Gastroesophageal sphincter (tissue), 4 donors: ENCODE data around the gene TMEM255B. TPM values are rescaled to one million over a fixed set of nuclear protein-coding genes. Genes with fewer than 3 reads are reported as not detected.

Experiments used
- ATAC-seq: fragments of 150-250 bp; one replicate; pipeline ENCODE4 v1.9.1; 2016; ENCODE audit warnings: mild to moderate bottlenecking, moderate library complexity
- H3K27ac ChIP-seq, 4 donors: fragments of 200-600 bp; sonication (generic) in 3 of 4; 1 replicate in 3 of 4; 2 replicates in 1 of 4; pipeline ENCODE4 v1.5.1; 2016 to 2019
- H3K27me3 ChIP-seq: fragments of 200-600 bp; sonication (generic); one replicate; pipeline ENCODE4 v1.5.1; 2019
- H3K36me3 ChIP-seq, 2 donors: fragments of 200-600 bp; sonication (generic); one replicate each; pipeline ENCODE4 v1.5.1; 2019; ENCODE audit warnings: control low read depth in 1 of 2
- H3K4me1 ChIP-seq, 3 donors: fragments of 200-600 bp; sonication (generic); 1 replicate in 2 of 3; 2 replicates in 1 of 3; pipeline ENCODE4 v1.5.1; 2016 to 2019; ENCODE audit warnings: control low read depth in 2 of 3
- H3K4me3 ChIP-seq, 2 donors: fragments of 200-600 bp; sonication (generic); one replicate each; pipeline ENCODE4 v1.5.1; 2019; ENCODE audit warnings: mild to moderate bottlenecking in 1 of 2, moderate library complexity in 1 of 2
- H3K9me3 ChIP-seq, 3 donors: fragments of 200-600 bp; sonication (generic); one replicate each; pipeline ENCODE4 v1.5.1; 2017 to 2019; ENCODE audit warnings: control low read depth in 2 of 3
- CTCF ChIP-seq, 4 experiments: fragments of 200-600 bp in 2 of 4; fragments of 450-650 bp in 2 of 4; sonication (generic) in 1 of 4; IDR thresholded peaks; one replicate each; pipeline ENCODE4 v1.5.1; 2017 to 2019; ENCODE audit warnings: antibody characterized with exemption in 4 of 4, mild to moderate bottlenecking in 2 of 4, moderate library complexity in 2 of 4
- EP300 ChIP-seq: sonication (generic); formaldehyde crosslinking; IDR thresholded peaks from one replicate; pipeline ENCODE4 v1.6.1; 2017; ENCODE audit warnings: antibody characterized with exemption, mild to moderate bottlenecking
- POLR2A ChIP-seq, 2 donors: fragments of 450-650 bp; IDR thresholded peaks; one replicate each; pipeline ENCODE4 v1.6.1; 2017; ENCODE audit warnings: antibody characterized with exemption in 2 of 2, mild to moderate bottlenecking in 2 of 2, moderate library complexity in 1 of 2
- POLR2AphosphoS5 ChIP-seq: sonication (generic); formaldehyde crosslinking; IDR thresholded peaks from one replicate; pipeline ENCODE4 v1.6.1; 2017; ENCODE audit warnings: antibody characterized with exemption
- WGBS, 2 donors: methylation state at CpG; one replicate each; pipeline ENCODE4 v1.1.5; 2018; ENCODE audit warnings: low coverage in 1 of 2; 5-methylcytosine and 5-hydroxymethylcytosine counted together
- total RNA-seq, 4 donors: library from RNA; depleted of rRNA; stranded (reverse); fragments of >200 nt; gene quantifications; one replicate each; pipeline ENCODE4 v1.1.0, GENCODE V29; 2016

The TMEM255B gene
- total RNA-seq, 4 donors from 2014 or later: 4.9 to 13.2 (median 7.8) TPM

GRCh38 chr13:113781571-113781970 lies 22.5 kb downstream of the TMEM255B start:
- Histone ChIP-seq H3K36me3 (no peaks in the 10 kb centered on the region), H3K4me1 (no peaks in the 10 kb centered on the region), H3K4me3 (no peak overlapping the region), H3K9me3 (no peaks in the 10 kb centered on the region), H3K27me3 (peaks cover 15% of the 10 kb centered on the region), H3K27ac (no peak overlapping the region)
- TF ChIP-seq CTCF (IDR thresholded peaks at IDR 0.05) (peak in 1 of 4 experiments; percentile 3), POLR2A (IDR thresholded peaks at IDR 0.05) (no peak), EP300 (no peak), POLR2AphosphoS5 (no peak)
- no peak for ATAC-seq
- 59 to 73% methylated on average over 1 to 2 of the region's 2 CpGs for WGBS, 2 donors

DNA sequence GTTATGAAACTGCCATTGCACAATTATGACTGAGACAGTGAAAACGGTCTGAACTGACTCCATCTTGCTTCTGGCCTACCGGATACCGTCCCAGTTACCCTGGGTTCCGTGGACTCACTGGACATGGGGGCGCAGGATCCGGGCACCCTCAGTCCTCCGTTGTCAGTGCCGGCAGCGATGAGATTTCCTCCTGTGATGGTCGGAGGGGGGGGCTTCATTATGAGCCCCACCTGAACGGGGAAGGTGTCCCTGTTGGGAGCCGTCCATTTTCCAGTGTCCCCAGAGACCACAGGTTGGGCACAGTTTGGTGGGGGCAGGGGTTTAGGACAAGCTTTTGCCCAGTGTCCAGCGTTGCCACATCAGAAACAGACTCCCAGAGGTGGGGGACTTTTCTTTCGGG lies 23.4 kb downstream of the TMEM255B start:
- H3K36me3 ChIP-seq: no peaks in the 10 kb centered on the region
- 66 to 77% methylated on average over 5 to 7 of the region's 14 CpGs for WGBS, 2 donors
- no peaks in the 10 kb centered on the region for H3K9me3 ChIP-seq
- H3K27ac ChIP-seq: no peak overlapping the region
- H3K4me1 ChIP-seq: no peaks in the 10 kb centered on the region
- TF ChIP-seq CTCF (IDR thresholded peaks at IDR 0.05) (no peak), POLR2A (IDR thresholded peaks at IDR 0.05) (no peak), EP300 (no peak), POLR2AphosphoS5 (no peak)
- no peak overlapping the region for H3K4me3 ChIP-seq
- H3K27me3 ChIP-seq: peaks cover 6% of the 10 kb centered on the region
- no peak for ATAC-seq

DNA sequence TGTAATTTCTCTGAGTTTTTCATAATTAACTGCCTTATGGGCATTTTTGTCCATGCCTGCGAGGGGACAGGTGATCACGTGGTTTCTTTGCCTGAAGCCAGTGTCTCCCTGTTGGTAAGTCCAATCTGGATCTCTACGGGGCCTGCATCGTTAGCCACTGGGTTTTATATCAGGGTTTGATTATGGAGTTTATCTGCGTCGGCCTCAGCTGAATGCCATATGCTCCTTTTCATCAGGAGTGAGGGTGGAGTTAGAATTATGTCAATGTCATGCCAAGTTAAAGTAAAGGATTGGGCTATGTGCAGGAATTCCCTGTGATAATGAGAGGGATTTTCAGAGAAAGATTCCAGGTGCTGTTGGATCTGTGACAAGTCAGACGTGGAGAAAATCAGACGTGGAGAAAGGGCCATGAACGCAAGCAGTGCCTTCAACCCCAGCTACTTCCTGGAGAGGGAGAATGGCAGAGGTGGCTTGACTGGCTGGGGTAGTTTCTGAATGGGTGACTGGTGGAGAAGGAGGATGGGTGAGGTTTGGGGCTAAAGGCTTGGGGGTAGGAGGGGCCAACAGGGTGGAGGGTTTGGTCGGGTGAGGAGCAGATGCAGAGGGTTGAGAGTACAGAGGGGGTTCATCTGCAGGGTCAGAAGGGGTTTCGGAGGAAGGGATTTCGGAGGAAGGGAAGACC lies 24.3 kb downstream of the TMEM255B start:
- Histone ChIP-seq H3K9me3 (no peaks in the 10 kb centered on the region), H3K4me1 (no peaks in the 10 kb centered on the region), H3K36me3 (no peaks in the 10 kb centered on the region)

DNA sequence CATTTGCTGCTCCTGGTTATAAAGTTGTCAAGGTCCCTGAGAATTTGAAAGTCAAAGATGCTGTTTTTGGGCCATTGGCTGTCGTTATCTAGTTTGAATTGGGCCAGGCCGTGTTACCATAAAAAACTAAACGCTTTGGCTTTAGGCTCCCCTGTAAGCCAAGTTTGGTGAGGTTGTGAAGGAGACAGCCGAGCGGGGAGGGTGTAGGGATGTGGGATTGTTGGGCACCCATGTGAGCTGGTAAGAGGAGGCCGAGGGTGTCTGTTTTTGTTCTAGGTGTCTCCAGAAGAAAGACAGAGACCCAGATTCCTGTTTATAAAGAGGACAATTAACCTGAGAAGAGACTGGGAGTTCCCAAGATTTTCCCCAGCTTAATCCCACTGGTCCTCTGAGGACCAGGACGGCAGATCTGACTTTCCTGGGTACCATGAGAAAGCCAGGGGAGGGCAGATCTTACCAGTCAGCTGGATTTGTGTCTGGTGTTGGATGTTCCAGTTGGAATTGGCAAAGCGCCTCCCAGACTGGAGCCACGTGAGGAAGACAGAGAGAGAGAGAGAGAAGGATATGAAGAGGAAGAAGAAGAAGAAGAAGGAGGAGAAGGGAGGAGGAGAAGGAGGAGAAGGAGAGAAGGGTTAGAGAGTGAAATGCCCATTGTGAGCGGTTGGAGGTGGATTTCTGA lies 25.1 kb downstream of the TMEM255B start:
- no peak for ATAC-seq

More for the DNA sequence above, 24.3 kb downstream of the TMEM255B start:
- Histone ChIP-seq H3K27me3 (no peaks in the 10 kb centered on the region), H3K27ac (no peak overlapping the region), H3K4me3 (no peak overlapping the region)
- 62 to 72% methylated on average over 11 to 12 of the region's 12 CpGs for WGBS, 2 donors
- ATAC-seq: no peak
- TF ChIP-seq POLR2AphosphoS5: no peak
- no peak for TF ChIP-seq POLR2A (IDR thresholded peaks at IDR 0.05)
- TF ChIP-seq EP300: no peak
- no peak for TF ChIP-seq CTCF (IDR thresholded peaks at IDR 0.05)

More for the DNA sequence above, 25.1 kb downstream of the TMEM255B start:
- Histone ChIP-seq H3K9me3 (no peaks in the 10 kb centered on the region), H3K4me1 (no peaks in the 10 kb centered on the region), H3K4me3 (no peak overlapping the region), H3K36me3 (no peaks in the 10 kb centered on the region), H3K27me3 (no peaks in the 10 kb centered on the region), H3K27ac (no peak overlapping the region)
- no peak for TF ChIP-seq POLR2A (IDR thresholded peaks at IDR 0.05)
- TF ChIP-seq POLR2AphosphoS5: no peak
- no peak for TF ChIP-seq EP300
- TF ChIP-seq CTCF (IDR thresholded peaks at IDR 0.05): no peak
- 73 to 96% methylated on average over 6 to 7 of the region's 10 CpGs for WGBS, 2 donors
